Stimulated activated CD8-positive, alpha-beta memory T cell treated with anti-CD3 and anti-CD28 coated beads, Interleukin-12 subunit alpha, Interleukin-12 subunit beta, amount 100 ng/mL, for 24 hours (primary cell): ENCODE data around the gene PCGF2.
"Not testable (repeated sequence)": the region's sequence is repeated elsewhere in the genome, so short reads cannot be mapped to it uniquely, and the experiment has no call there.

Experiments
- DNase-seq: peaks from one replicate; pipeline ENCODE4 v3.0.0-alpha.2; 2020; ENCODE audit errors: extremely low read depth

Gene PCGF2

GRCh38 chr17:38748149-38748891 lies at the start of gene PCGF2:
Gene PCGF2, minus strand, starts transcription at chr17:38748336. Its CDS starts 7,934 bp downstream, at chr17:38740402.
- no peak for DNase-seq

DNA sequence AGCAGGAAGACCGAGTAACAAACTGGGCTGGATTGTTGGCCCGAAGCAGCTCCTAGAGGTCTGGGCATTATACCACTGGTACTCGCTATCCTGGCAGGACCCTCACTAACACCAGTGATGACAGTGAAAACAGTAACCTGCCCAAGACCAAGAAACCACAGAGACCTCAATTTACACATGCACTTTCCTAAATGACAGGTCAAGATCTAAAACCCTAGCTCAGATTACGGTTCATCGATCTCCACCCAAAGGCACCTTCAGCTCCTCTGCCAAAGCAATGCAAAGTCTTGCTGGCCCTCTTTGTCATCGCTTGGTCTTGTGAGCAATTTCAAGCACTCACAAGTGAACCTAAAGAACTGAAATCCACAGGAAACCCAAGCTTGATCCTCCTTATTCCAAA lies 49.7 kb upstream of the PCGF2 start:
- no peak for DNase-seq

GRCh38 chr17:38797158-38797490 lies 49.0 kb upstream of the PCGF2 start:
- DNase-seq: no peak

DNA sequence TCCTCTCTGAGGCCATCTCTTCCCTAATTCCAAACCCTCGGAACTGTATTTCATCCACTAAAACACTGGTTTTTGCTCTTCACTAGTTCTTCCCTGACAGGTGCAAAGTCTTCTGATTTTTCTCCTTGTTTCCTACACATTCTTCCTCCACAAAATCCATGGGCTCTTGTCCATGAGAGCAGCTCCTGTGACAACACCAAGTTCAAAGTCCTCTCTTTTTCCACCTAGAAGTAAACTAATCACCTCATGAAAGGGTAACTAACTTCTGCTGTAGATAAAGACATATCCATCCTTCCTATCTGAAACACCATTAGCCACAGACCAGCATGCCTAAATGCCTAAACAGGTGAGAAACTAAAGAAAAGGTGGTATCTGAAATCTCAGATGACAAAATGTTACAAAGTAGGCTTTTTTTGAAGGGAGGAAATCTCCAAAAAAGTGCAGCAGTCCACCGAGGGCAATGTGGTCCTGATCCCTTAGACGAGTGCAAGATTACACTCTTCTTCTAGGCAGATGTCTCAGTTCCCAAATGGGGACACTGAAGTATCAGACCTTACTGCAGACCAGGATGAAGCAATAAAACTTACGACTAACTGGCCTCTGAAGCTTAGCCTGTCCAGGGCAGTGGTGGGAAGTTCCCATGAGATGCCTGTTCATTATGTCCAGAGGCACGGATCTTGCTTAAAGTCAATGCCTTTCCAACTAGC lies 48.5 kb upstream of the PCGF2 start:
- no peak for DNase-seq

GRCh38 chr17:38794221-38794620 lies 46.1 kb upstream of the PCGF2 start:
- no peak for DNase-seq

DNA sequence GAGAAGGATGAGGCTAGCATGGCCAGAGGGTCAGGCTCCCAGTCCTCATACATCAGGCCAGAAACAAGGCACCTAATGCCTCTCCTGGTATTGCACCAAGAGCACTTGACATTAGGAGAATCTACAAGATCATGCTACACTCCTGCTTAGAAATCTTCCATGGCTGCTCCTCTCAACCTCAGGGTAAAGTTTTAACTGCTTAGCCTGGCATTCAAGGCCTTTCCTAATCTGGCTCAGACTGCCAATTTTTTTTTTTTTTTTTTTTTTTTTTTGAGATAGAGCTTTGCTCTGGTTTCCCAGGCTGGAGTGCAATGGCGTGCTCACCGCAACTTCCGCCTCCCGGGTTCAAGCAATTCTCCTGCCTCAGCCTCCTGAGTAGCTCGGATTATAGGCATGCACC lies 43.0 kb upstream of the PCGF2 start:
- no peak for DNase-seq

GRCh38 chr17:38790148-38790707 lies 42.1 kb upstream of the PCGF2 start:
- not testable (repeated sequence) for DNase-seq

- no peak for DNase-seq
Observed at GRCh38 chr17:38789185-38789584, 41.0 kb upstream of the PCGF2 start.

DNA sequence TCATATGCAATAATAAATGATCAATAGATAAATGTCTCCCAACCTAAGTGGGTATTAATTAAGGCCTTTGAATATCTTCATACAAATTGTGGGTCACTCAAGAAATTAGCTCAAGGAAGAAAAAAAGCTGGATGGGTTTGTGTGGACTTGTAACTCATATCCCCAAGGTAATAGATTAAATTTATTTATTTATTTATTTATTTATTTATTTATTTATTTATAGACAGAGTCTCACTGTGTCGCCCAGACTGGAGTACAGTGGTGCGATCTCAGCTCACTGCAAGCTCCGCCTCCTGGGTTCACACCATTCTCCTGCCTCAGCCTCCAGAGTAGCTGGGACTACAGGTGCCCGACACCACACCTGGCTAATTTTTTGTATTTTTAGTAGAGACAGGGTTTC lies 39.9 kb upstream of the PCGF2 start:
- DNase-seq: not testable (repeated sequence)

- no peak for DNase-seq
Observed at GRCh38 chr17:38786372-38786771, 38.2 kb upstream of the PCGF2 start.

DNA sequence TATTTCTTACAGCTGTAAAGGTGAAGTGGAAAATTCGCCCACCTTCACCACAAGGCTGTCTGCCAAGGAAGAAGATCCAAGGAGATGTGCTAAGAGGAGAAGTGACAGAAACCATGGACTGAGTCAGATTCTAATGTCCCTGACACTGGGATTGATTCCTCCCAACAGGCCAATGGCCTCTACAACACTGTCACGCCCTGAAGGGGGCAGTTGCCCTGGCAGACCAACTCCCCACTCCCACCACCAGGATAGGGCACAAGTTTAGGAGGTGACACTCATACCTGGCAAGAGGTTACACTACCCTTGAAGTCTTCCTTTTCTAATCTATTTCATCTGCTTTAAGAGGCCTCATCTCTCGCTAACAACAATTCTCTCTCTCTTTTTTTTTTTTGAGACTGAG lies 35.1 kb upstream of the PCGF2 start:
- no peak for DNase-seq

- no peak for DNase-seq
Observed at GRCh38 chr17:38779965-38780752, 32.0 kb upstream of the PCGF2 start.

GRCh38 chr17:38777641-38778250 lies 29.6 kb upstream of the PCGF2 start:
- no peak for DNase-seq

DNA sequence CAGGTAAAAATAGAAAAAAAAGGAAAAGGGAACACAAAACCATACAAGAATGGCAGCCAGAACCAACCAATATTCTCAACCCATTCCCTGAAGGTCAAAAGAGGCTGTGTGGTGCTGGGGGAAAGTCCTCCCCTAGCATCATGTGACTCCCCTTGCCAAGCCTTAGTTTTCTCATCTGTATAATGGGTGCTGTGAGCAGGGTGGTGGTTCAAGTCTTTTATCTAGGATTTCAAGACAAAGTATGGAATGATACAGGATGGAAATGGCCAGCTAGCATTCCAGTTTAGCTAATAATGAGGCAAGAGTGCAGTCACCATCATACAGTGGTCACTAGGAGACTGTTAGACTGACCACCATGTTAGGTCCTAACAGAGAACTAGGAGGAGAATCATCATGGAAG lies 25.1 kb upstream of the PCGF2 start:
- DNase-seq: no peak

- no peak for DNase-seq
Observed at GRCh38 chr17:38768417-38768816, 20.3 kb upstream of the PCGF2 start.

DNA sequence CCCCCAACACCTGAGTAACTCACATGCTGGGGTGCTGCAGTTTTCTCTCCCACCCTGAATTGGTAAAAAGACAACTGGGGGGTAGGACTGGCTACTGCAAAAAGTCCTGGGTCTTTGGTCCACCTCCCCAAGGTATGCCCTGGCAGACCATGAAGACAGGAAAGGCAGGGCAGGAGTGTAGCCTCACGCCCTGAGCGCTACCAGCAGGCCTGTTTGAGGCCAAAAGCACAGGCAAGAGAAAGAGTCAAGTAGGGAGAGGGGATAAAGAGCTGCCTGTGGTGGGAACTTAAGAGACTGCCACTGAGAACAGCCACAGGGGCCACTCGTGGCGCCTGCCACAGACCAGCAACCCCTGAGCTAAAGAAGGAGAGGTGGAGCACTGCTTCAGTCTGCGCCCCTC lies 18.2 kb upstream of the PCGF2 start:
- DNase-seq: no peak

- no peak for DNase-seq
Observed at GRCh38 chr17:38762231-38762630, 14.1 kb upstream of the PCGF2 start.

- DNase-seq: no peak
Observed at GRCh38 chr17:38761612-38762011, 13.5 kb upstream of the PCGF2 start.

DNA sequence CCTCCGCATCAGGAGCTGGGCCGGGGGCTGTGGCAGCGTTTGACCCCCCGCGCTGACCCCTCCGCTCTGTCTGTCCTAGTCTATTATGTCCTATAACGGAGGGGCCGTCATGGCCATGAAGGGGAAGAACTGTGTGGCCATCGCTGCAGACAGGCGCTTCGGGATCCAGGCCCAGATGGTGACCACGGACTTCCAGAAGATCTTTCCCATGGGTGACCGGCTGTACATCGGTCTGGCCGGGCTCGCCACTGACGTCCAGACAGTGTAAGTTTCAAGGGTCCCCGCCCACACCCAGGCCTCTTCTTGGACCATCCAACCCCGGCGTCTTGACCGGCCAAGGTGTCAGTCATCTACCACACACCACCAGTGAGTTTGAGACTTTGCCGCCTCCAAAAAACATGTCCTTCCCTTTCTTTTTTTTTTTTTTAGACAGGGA lies 5.0 kb upstream of the PCGF2 start:
- no peak for DNase-seq

DNA sequence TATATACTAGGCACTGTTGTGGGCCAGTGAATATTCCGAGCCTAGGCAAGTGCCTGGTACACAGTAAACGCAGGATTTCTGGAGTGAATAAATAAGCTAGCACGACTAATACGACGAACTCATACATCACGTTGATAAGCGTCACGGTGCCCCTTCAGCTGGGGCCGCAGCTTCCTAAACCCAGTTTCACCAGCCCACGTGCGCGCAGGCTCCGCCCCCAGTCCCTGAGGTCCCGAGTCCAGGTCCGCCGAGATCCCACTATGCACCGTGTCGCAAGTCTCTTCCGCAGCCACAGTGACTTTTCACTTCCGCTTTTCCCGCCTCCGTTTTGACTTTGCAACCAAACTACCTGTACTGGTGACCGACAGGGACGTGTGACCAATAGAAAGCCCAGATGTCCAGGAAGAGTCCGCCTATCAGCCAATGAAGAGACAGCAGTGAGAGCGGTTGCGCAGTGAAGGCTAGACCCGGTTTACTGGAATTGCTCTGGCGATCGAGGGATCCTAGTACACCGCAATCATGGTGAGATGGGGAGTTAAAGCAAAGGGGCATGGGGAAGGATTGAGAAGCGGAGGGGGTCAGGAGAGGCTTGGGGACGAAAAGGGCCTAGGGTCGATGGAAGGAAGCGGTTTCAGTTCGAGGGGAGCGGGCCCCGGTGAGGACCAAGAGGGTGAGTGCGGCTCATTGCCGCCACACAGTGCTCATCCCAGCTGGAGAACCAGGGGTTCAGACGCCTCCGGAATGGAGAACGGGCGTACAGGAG lies 4.4 kb upstream of the PCGF2 start, which contains the start of gene PSMB3:
TSS of gene PSMB3 (plus strand) at position 434 of the 763 bp plus-strand sequence. CDS start at position 520, 86 bp downstream.
- DNase-seq: peak; percentile 94

- DNase-seq: peak; percentile 49
Observed at GRCh38 chr17:38751808-38752307, 3.7 kb upstream of the PCGF2 start.
